Stimulated activated CD4-positive, alpha-beta T cell treated with anti-CD3 and anti-CD28 coated beads, Interleukin-4, amount 100 ng/mL, for 48 hours (primary cell): ENCODE results near the gene ULBP2.
"Not testable (repeated sequence)": the region's sequence is repeated elsewhere in the genome, so short reads cannot be mapped to it uniquely, and the experiment has no call there.

Source experiments
- DNase-seq, 2 donors: peaks; one replicate each; pipeline ENCODE4 v3.0.0-alpha.2; 2020; ENCODE audit warnings: low read depth in 2 of 2

The ULBP2 gene

GRCh38 chr6:149908480-149908879 is 33.3 kb upstream of the ULBP2 start:
- not testable (repeated sequence) for DNase-seq

- DNase-seq = no peak
These were observed 31.9 kb upstream of the ULBP2 start for GRCh38 chr6:149909701-149910470.

GRCh38 chr6:149910721-149911151 is 31.1 kb upstream of the ULBP2 start:
- no peak for DNase-seq

- DNase-seq = not testable (repeated sequence)
These were observed 29.1 kb upstream of the ULBP2 start for GRCh38 chr6:149912680-149913079.

GRCh38 chr6:149913085-149913484 is 28.7 kb upstream of the ULBP2 start:
- DNase-seq = no peak

GRCh38 chr6:149913540-149914240 is 28.1 kb upstream of the ULBP2 start:
- DNase-seq = no peak

- DNase-seq = no peak
These were observed 25.6 kb upstream of the ULBP2 start for GRCh38 chr6:149915970-149916865.

- no peak for DNase-seq
These were observed 24.1 kb upstream of the ULBP2 start for GRCh38 chr6:149917679-149918078.

- no peak for DNase-seq
These were observed 23.5 kb upstream of the ULBP2 start for GRCh38 chr6:149918151-149918905.

GRCh38 chr6:149919126-149919833 is 22.5 kb upstream of the ULBP2 start:
- not testable (repeated sequence) for DNase-seq

GRCh38 chr6:149919834-149920225 is 22.0 kb upstream of the ULBP2 start:
- no peak for DNase-seq

- no peak for DNase-seq
These were observed 20.5 kb upstream of the ULBP2 start for GRCh38 chr6:149921361-149921760.

GRCh38 chr6:149922091-149922490 is 19.7 kb upstream of the ULBP2 start:
- DNase-seq = not testable (repeated sequence)

- peak; percentile 72 to 83 for DNase-seq
These were observed 19.0 kb upstream of the ULBP2 start, which contains the start of gene RAET1G for GRCh38 chr6:149922642-149923326. TSS of gene RAET1G (minus strand) at chr6:149923121. CDS start at chr6:149923010, 111 bp downstream.

- no peak for DNase-seq
These were observed 18.4 kb upstream of the ULBP2 start for GRCh38 chr6:149923327-149923986.

- DNase-seq = no peak
These were observed 17.4 kb upstream of the ULBP2 start for GRCh38 chr6:149924206-149924932.

- DNase-seq = no peak
These were observed 16.9 kb upstream of the ULBP2 start for GRCh38 chr6:149924933-149925252.

GRCh38 chr6:149925253-149925973 is 16.4 kb upstream of the ULBP2 start:
- no peak for DNase-seq
